Endothelial cell of umbilical vein (primary cell): ENCODE measurements around the gene BHLHE41. TPM values are rescaled to one million over a fixed set of nuclear protein-coding genes. Genes with fewer than 3 reads are reported as not detected.

ENCODE experiments used
- BruUV-seq: library from RNA; stranded (reverse); fragments of 400-500 nt; replicated peaks from 2 replicates; lab custom pipeline; 2021; lab: Mats Ljungman, UMichigan
- CTCF ChIA-PET: fragments of 300-600, 350-600 bp; sonication (Branson Sonifier 250); formaldehyde crosslinking; loops from one replicate; lab custom pipeline; 2021; ENCODE audit warnings: antibody characterized with exemption, inconsistent platforms; lab: Charles Lee
- POLR2A ChIA-PET: fragments of 300-600, 350-600 bp; sonication (Branson Sonifier 250); formaldehyde crosslinking; loops from one replicate; lab custom pipeline; 2021; ENCODE audit warnings: antibody characterized with exemption, inconsistent platforms; lab: Charles Lee
- DNase-seq: peaks from one replicate; pipeline ENCODE4 v3.0.0-alpha.2; 2011; ENCODE audit warnings: low read depth, low spot score
- FAIRE-seq: peaks from 2 replicates; lab custom pipeline; 2011; peaks lifted over from hg19 to GRCh38; lab: Jason Lieb, UNC
- H2AFZ ChIP-seq: 2 replicates; pipeline ENCODE4 v1.6.0; 2012; ENCODE audit warnings: low read depth, low read length, control low read depth, inconsistent platforms
- H3K27ac ChIP-seq: 2 replicates; pipeline ENCODE4 v1.5.1; 2011; ENCODE audit warnings: low read depth, mild to moderate bottlenecking, control low read depth, low read length, moderate library complexity; ENCODE audit not compliant: insufficient read depth
- H3K27me3 ChIP-seq, 2 experiments: 2 replicates each; pipeline versions ENCODE4 v1.6.0 to v1.6.1; 2011; ENCODE audit warnings: low read length in 2 of 2, mixed read lengths in 1 of 2; ENCODE audit not compliant: control insufficient read depth in 2 of 2, insufficient read depth in 2 of 2
- H3K36me3 ChIP-seq, 2 experiments: 2 replicates in 1 of 2; 3 replicates in 1 of 2; pipeline ENCODE4 v1.5.1; 2011; ENCODE audit warnings: low read length in 2 of 2, mild to moderate bottlenecking in 1 of 2, moderate library complexity in 1 of 2; ENCODE audit not compliant: control insufficient read depth in 2 of 2, insufficient read depth in 2 of 2; ENCODE audit errors: extremely low read depth in 1 of 2
- H3K4me1 ChIP-seq: 3 replicates; pipeline ENCODE4 v1.5.1; 2011; ENCODE audit warnings: mild to moderate bottlenecking, low read length; ENCODE audit not compliant: control insufficient read depth, insufficient read depth; ENCODE audit errors: extremely low read depth
- H3K4me2 ChIP-seq: 2 replicates; pipeline ENCODE4 v1.6.1; 2011; ENCODE audit warnings: low read length, control low read depth, mixed read lengths; ENCODE audit not compliant: insufficient read depth
- H3K4me3 ChIP-seq, 3 experiments: fragments of 200-600 bp in 1 of 3; sonication (generic), shearing (Covaris generic) in 1 of 3; replicated peaks in 1 of 3; 2 replicates each; pipeline ENCODE4 v1.5.1; 2011 to 2016; ENCODE audit warnings: control low read depth in 3 of 3, low read length in 3 of 3, mild to moderate bottlenecking in 2 of 3, inconsistent platforms in 1 of 3, low read depth in 1 of 3, moderate library complexity in 1 of 3; ENCODE audit not compliant: insufficient read depth in 1 of 3
- H3K79me2 ChIP-seq: 2 replicates; pipeline ENCODE4 v1.6.0; 2012; ENCODE audit warnings: low read length, inconsistent platforms; ENCODE audit not compliant: control insufficient read depth, insufficient read depth
- H3K9ac ChIP-seq: replicated peaks from 2 replicates; pipeline ENCODE3; 2011; ENCODE audit warnings: low read length, control low read depth; ENCODE audit not compliant: insufficient read depth; ENCODE audit errors: extremely low read depth
- H3K9me1 ChIP-seq: replicated peaks from 3 replicates; pipeline ENCODE4 v1.6.0; 2011; ENCODE audit warnings: mild to moderate bottlenecking, low read length; ENCODE audit not compliant: control insufficient read depth, insufficient read depth; ENCODE audit errors: extremely low read depth
- H3K9me3 ChIP-seq: replicated peaks from 2 replicates; pipeline ENCODE4 v1.5.1; 2012; ENCODE audit warnings: low read length, inconsistent platforms; ENCODE audit not compliant: control insufficient read depth, insufficient read depth
- H4K20me1 ChIP-seq: replicated peaks from 2 replicates; pipeline ENCODE3; 2011; ENCODE audit warnings: mild to moderate bottlenecking, low read length; ENCODE audit not compliant: control insufficient read depth, insufficient read depth; ENCODE audit errors: extremely low read depth
- CTCF ChIP-seq, 2 donors: IDR thresholded peaks; 1 replicate in 1 of 2; 2 replicates in 1 of 2; pipeline ENCODE4 v1.5.1; 2011; ENCODE audit warnings: low read length in 2 of 2, mild to moderate bottlenecking in 2 of 2, moderate library complexity in 2 of 2, control low read depth in 1 of 2, inconsistent platforms in 1 of 2, low read depth in 1 of 2; ENCODE audit not compliant: insufficient read depth in 1 of 2; ENCODE audit errors: extremely low read depth in 1 of 2
- EZH2 ChIP-seq: IDR thresholded peaks from 2 replicates; pipeline ENCODE4 v1.6.1; 2012; ENCODE audit warnings: borderline replicate concordance, low read depth, mild to moderate bottlenecking, moderate library complexity, low read length, inconsistent platforms; ENCODE audit not compliant: severe bottlenecking
- FOS ChIP-seq: IDR thresholded peaks from 2 replicates; pipeline ENCODE4 v1.6.1; 2011; ENCODE audit warnings: mild to moderate bottlenecking, low read length, moderate library complexity, borderline replicate concordance; ENCODE audit not compliant: insufficient read depth
- GATA2 ChIP-seq: IDR thresholded peaks from 2 replicates; pipeline ENCODE4 v1.7.0; 2011; ENCODE audit warnings: low read depth, mild to moderate bottlenecking, moderate library complexity, mixed read lengths, low read length; ENCODE audit not compliant: insufficient read length, insufficient read depth
- JUN ChIP-seq: IDR thresholded peaks from 2 replicates; pipeline ENCODE4 v1.6.1; 2011; ENCODE audit warnings: borderline replicate concordance, low read depth; ENCODE audit not compliant: insufficient read length, insufficient read depth
- MYC ChIP-seq: IDR thresholded peaks from one replicate; pipeline ENCODE4 v1.6.1; 2011; ENCODE audit warnings: mild to moderate bottlenecking, low read depth, low read length
- POLR2A ChIP-seq: IDR thresholded peaks from 2 replicates; pipeline ENCODE4 v1.6.1; 2012; ENCODE audit warnings: low read depth, mild to moderate bottlenecking, control low read depth, low read length
- POLR2AphosphoS5 ChIP-seq: IDR thresholded peaks from 2 replicates; pipeline ENCODE4 v1.6.1; 2012; ENCODE audit warnings: low read depth, mild to moderate bottlenecking, control low read depth, low read length, moderate library complexity; ENCODE audit not compliant: insufficient read depth
- dilution Hi-C: fragments of 300-500 bp; cut with MboI; formaldehyde crosslinking; loops from one replicate; pipeline ENCODE4 v1.15.0; 2019; ENCODE audit warnings: low sequenced_read_pairs; ENCODE audit not compliant: extremely low pct_ligation_motif_present
- intact Hi-C: fragments of 100-400 bp; cut with micrococcal nuclease; formaldehyde crosslinking; loops from one replicate; pipeline ENCODE4 v1.10.0; 2022
- polyA plus RNA-seq, 4 experiments: library from polyadenylated mRNA; depleted of rRNA in 3 of 4; stranded (reverse) in 3 of 4; unstranded in 1 of 4; fragments of >200 nt; gene quantifications; 2 replicates each; pipeline versions ENCODE4 v1.2.1 to v1.2.3, GENCODE V29; 2011 to 2012; ENCODE audit warnings: missing spikeins in 1 of 4
- total RNA-seq: library from RNA; stranded (reverse); gene quantifications from 2 replicates; pipeline ENCODE4 v1.2.3, GENCODE V29; 2021
- TF ChIP-seq, protein P1 (sequence below): IDR thresholded peaks from 2 replicates; pipeline ENCODE4 v1.6.1; 2011; ENCODE audit not compliant: insufficient read depth, insufficient read length

BHLHE41 gene
- total and polyA plus RNA-seq, 2 donors (not counting 3 experiments of a cell fraction or from before 2014, with no cell fraction given) = 0.12 to 0.24 TPM

GRCh38 chr12:26132866-26133265 is 8.0 kb upstream of the BHLHE41 start:
- H3K27me3 ChIP-seq = peaks cover 17 to 35% of the 10 kb centered on the region in 2 experiments
- ChIA-PET CTCF (interaction anchor here (1.3 to 1.9 kb wide), 3 partner anchors 9 to 18 kb away, joined by 3 to 5 read pairs (median 3); no protein-coding TSS in a partner anchor), POLR2A (no interaction called here)
- H3K4me3 ChIP-seq = no peak overlapping the region
- no peak overlapping the region for H3K9ac ChIP-seq
- TF ChIP-seq MYC = no peak
- no peak for TF ChIP-seq EZH2
- TF ChIP-seq FOS = no peak
- TF ChIP-seq, protein P1, sequence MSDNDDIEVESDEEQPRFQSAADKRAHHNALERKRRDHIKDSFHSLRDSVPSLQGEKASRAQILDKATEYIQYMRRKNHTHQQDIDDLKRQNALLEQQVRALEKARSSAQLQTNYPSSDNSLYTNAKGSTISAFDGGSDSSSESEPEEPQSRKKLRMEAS = no peak
- TF ChIP-seq JUN = no peak
- no peak for TF ChIP-seq CTCF (IDR thresholded peaks at IDR 0.05; ENCODE audit: extremely low read depth in 1 of 2, insufficient read depth in 1 of 2, low read depth in 1 of 2, low read length in 2 of 2)
- no peak for TF ChIP-seq GATA2
- no peak for TF ChIP-seq POLR2A
- no peak for TF ChIP-seq POLR2AphosphoS5
- BruUV-seq = no TSS peak
- H3K27ac ChIP-seq = no peak overlapping the region
- no peaks in the 10 kb centered on the region for H3K9me3 ChIP-seq
- H3K9me1 ChIP-seq = no peaks in the 10 kb centered on the region
- intact Hi-C loops (no loop called here), dilution Hi-C loops (no loop called here)
- DNase-seq = no peak
- no peaks in the 10 kb centered on the region for H4K20me1 ChIP-seq
- H3K4me1 ChIP-seq = no peaks in the 10 kb centered on the region
- no peak for FAIRE-seq
- H3K79me2 ChIP-seq = no peaks in the 10 kb centered on the region
- H3K36me3 ChIP-seq = no peaks in the 10 kb centered on the region
- H3K4me2 ChIP-seq = no peak overlapping the region
- H2AFZ ChIP-seq = no peak overlapping the region
